GM23338 (cell line): ENCODE data around the gene DCAF10. TPM values are rescaled to one million over a fixed set of nuclear protein-coding genes. Genes with fewer than 3 reads are reported as not detected.

ENCODE experiments used
- ATAC-seq: fragments of 200-7000 bp; cut with Tn5 transposase; 3 replicates; pipeline ENCODE4 v1.9.1; 2020
- DNase-seq: peaks from one replicate; pipeline ENCODE4 v3.0.0-alpha.2; 2015; ENCODE audit warnings: low spot score
- H2AFZ ChIP-seq: fragments of 200-600 bp; sonication (generic); 2 replicates; pipeline ENCODE4 v1.8.0; 2016; ENCODE audit warnings: antibody characterized with exemption, mild to moderate bottlenecking, moderate library complexity
- H3F3A ChIP-seq: fragments of 200-600 bp; sonication (generic); replicated peaks from 2 replicates; pipeline ENCODE4 v1.8.0; 2017; ENCODE audit warnings: antibody characterized with exemption, mixed run types, low read depth
- H3K27ac ChIP-seq: fragments of 200-600 bp; sonication (generic); 2 replicates; pipeline ENCODE4 v1.6.1; 2016; ENCODE audit warnings: low read depth
- H3K27me3 ChIP-seq: fragments of 200-600 bp; sonication (generic); 2 replicates; pipeline ENCODE4 v1.8.0; 2016; ENCODE audit warnings: mild to moderate bottlenecking, mixed run types, moderate library complexity; ENCODE audit not compliant: insufficient read depth
- H3K36me3 ChIP-seq: fragments of 200-600 bp; sonication (generic); 2 replicates; pipeline ENCODE4 v1.8.0; 2016; ENCODE audit warnings: mild to moderate bottlenecking; ENCODE audit not compliant: insufficient read depth
- H3K4me1 ChIP-seq: fragments of 200-600 bp; sonication (generic); 2 replicates; pipeline ENCODE4 v1.8.0; 2016; ENCODE audit warnings: mild to moderate bottlenecking, moderate library complexity; ENCODE audit not compliant: insufficient read depth
- H3K4me2 ChIP-seq: fragments of 200-600 bp; sonication (generic); 2 replicates; pipeline ENCODE4 v1.7.1; 2017; ENCODE audit warnings: mixed run types
- H3K4me3 ChIP-seq: fragments of 200-600 bp; sonication (generic); 2 replicates; pipeline ENCODE4 v1.6.1; 2016; ENCODE audit warnings: mixed run types
- H3K79me2 ChIP-seq: fragments of 200-600 bp; sonication (generic); replicated peaks from 2 replicates; pipeline ENCODE4 v1.8.0; 2017; ENCODE audit warnings: mild to moderate bottlenecking; ENCODE audit not compliant: insufficient read depth
- H3K9me2 ChIP-seq: fragments of 200-600 bp; sonication (generic); 2 replicates; pipeline ENCODE4 v1.8.0; 2017; ENCODE audit not compliant: insufficient read depth
- H4K20me1 ChIP-seq: fragments of 200-600 bp; sonication (generic); replicated peaks from 2 replicates; pipeline ENCODE4 v1.8.0; 2017; ENCODE audit warnings: mild to moderate bottlenecking; ENCODE audit not compliant: insufficient read depth
- H3K27ac Mint-ChIP-seq: 2 replicates; pipeline ENCODE4 v1.8.0; 2020; ENCODE audit warnings: inconsistent platforms, mild to moderate bottlenecking, moderate library complexity, mixed read lengths
- H3K27me3 Mint-ChIP-seq: 3 replicates; pipeline ENCODE4 v1.8.0; 2022; ENCODE audit warnings: low read depth, mild to moderate bottlenecking, moderate library complexity, mixed read lengths, inconsistent platforms; ENCODE audit not compliant: insufficient read depth, poor library complexity
- H3K36me3 Mint-ChIP-seq: 3 replicates; pipeline ENCODE4 v1.8.0; 2021; ENCODE audit warnings: low read depth, mild to moderate bottlenecking, inconsistent platforms, moderate library complexity, mixed read lengths
- H3K4me1 Mint-ChIP-seq: 3 replicates; pipeline ENCODE4 v1.8.0; 2020; ENCODE audit warnings: mild to moderate bottlenecking, inconsistent platforms, mixed read lengths
- H3K4me3 Mint-ChIP-seq: 3 replicates; pipeline ENCODE4 v1.8.0; 2021; ENCODE audit warnings: moderate library complexity, mild to moderate bottlenecking, inconsistent platforms, mixed read lengths
- H3K9me3 Mint-ChIP-seq: 3 replicates; pipeline ENCODE4 v1.8.0; 2020; ENCODE audit warnings: moderate library complexity, mild to moderate bottlenecking, inconsistent platforms, mixed read lengths
- CREB1 ChIP-seq: fragments of 250-450 bp; sonication (Bioruptor Pico); IDR thresholded peaks from 2 replicates; pipeline ENCODE4 v1.5.0; 2020; ENCODE audit warnings: low read depth, mild to moderate bottlenecking, moderate library complexity
- ETS1 ChIP-seq: IDR thresholded peaks from 2 replicates; pipeline ENCODE4 v1.6.1; 2016; ENCODE audit warnings: antibody characterized with exemption
- EZH2 ChIP-seq: fragments of 200-600 bp; sonication (generic); IDR thresholded peaks from one replicate; pipeline ENCODE4 v1.8.0; 2017; ENCODE audit warnings: antibody characterized with exemption, mild to moderate bottlenecking, low read depth; ENCODE audit not compliant: unreplicated experiment
- EZH2phosphoT487 ChIP-seq: fragments of 200-600 bp; sonication (generic); IDR thresholded peaks from one replicate; pipeline ENCODE4 v1.8.1; 2018; ENCODE audit warnings: antibody characterized with exemption; ENCODE audit not compliant: unreplicated experiment
- JUNB ChIP-seq: IDR thresholded peaks from one replicate; pipeline ENCODE4 v1.6.1; 2016; ENCODE audit warnings: antibody characterized with exemption; ENCODE audit not compliant: unreplicated experiment
- NANOG ChIP-seq: IDR thresholded peaks from 2 replicates; pipeline ENCODE4 v1.6.1; 2016; ENCODE audit warnings: antibody characterized with exemption, borderline replicate concordance
- POLR2AphosphoS5 ChIP-seq: IDR thresholded peaks from 2 replicates; pipeline ENCODE4 v1.6.1; 2016; ENCODE audit warnings: antibody characterized with exemption, low read depth
- REST ChIP-seq: IDR thresholded peaks from one replicate; pipeline ENCODE4 v1.6.1; 2018; ENCODE audit warnings: antibody characterized with exemption; ENCODE audit not compliant: unreplicated experiment
- STAT1 ChIP-seq: IDR thresholded peaks from one replicate; pipeline ENCODE4 v1.6.1; 2016; ENCODE audit warnings: antibody characterized with exemption; ENCODE audit not compliant: unreplicated experiment
- ZNF114 ChIP-seq: fragments of 250-450 bp; sonication (Bioruptor Pico); IDR thresholded peaks from 2 replicates; pipeline ENCODE4 v1.5.0; 2020; ENCODE audit warnings: mild to moderate bottlenecking, moderate library complexity
- ZNF331 ChIP-seq: fragments of 250-450 bp; sonication (Bioruptor Pico); IDR thresholded peaks from 2 replicates; pipeline ENCODE4 v1.5.0; 2020; ENCODE audit warnings: low read depth, mild to moderate bottlenecking, moderate library complexity
- polyA plus RNA-seq: library from polyadenylated mRNA; unstranded; fragments of >200 nt; fragmentation: Nextera tagmentation; extraction: Ambion mirVana; gene quantifications from 2 replicates; pipeline ENCODE4 v1.2.1, GENCODE V29; 2016
- total RNA-seq: library from RNA; depleted of rRNA; stranded (reverse); fragments of >200 nt; shearing (Covaris generic); gene quantifications from 2 replicates; pipeline ENCODE4 v1.2.3, GENCODE V29; 2014
- TF ChIP-seq, protein P1 (sequence below), 2 experiments: fragments of 200-600 bp in 1 of 2; sonication (generic) in 1 of 2; conservative IDR thresholded peaks; 2 replicates each; pipeline versions ENCODE4 v1.5.1 to v1.6.1; 2016 to 2017; ENCODE audit warnings: antibody characterized with exemption in 2 of 2, low read depth in 2 of 2, mild to moderate bottlenecking in 2 of 2, moderate library complexity in 1 of 2
- TF ChIP-seq, protein P2 (sequence below): fragments of 250-450 bp; sonication (Bioruptor Pico); IDR thresholded peaks from 2 replicates; pipeline ENCODE4 v1.5.0; 2020; ENCODE audit warnings: mild to moderate bottlenecking, moderate library complexity

Gene DCAF10
- total and polyA plus RNA-seq, 2 experiments from 2014 or later = 6.6 to 11.5 TPM

DNA sequence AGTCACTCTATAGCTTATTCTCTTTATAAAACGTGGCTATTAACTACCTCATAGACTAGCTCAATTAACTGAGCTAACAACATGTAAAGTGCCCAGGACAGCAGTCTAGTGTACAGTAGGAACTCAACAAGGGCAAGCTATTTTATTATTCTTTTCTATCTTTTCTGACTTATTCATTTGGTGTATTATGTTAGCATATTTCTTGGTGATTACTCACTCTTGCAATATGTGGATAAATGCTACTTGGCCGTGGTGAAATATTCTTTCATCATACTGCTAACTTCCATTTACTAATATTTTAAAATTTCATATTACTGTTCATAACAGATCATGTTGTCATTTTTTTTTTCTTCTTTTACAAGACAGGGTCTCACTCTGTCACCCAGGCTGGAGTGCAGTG lies 98.4 kb downstream of the DCAF10 start (continued):
- no peak for TF ChIP-seq POLR2AphosphoS5

- Histone ChIP-seq H4K20me1 (peaks cover 13% of the 10 kb centered on the region), H3K79me2 (peaks cover 25% of the 10 kb centered on the region), H3K4me1 (peaks cover 22% of the 10 kb centered on the region), H2AFZ (no peak overlapping the region), H3K36me3 (peaks cover 4% of the 10 kb centered on the region; the same call in 1 of the 2 replicates), H3K9me2 (no peaks in the 10 kb centered on the region), H3K27me3 (peaks cover 16% of the 10 kb centered on the region; the same call in 1 of the 2 replicates), H3K4me2 (peak overlapping the region; percentile 96; the same call in 1 of the 2 replicates), H3F3A (peaks cover 8% of the 10 kb centered on the region), H3K4me3 (no peak overlapping the region; the same call in 1 of the 2 replicates), H3K27ac (no peak overlapping the region)
- Mint-ChIP-seq H3K4me3 (no peak overlapping the region), H3K27me3 (peaks cover 11% of the 10 kb centered on the region), H3K27ac (no peak overlapping the region), H3K36me3 (peaks cover 13% of the 10 kb centered on the region; the same call in 2 of the 3 replicates), H3K4me1 (peaks cover 16% of the 10 kb centered on the region), H3K9me3 (no peaks in the 10 kb centered on the region)
- ATAC-seq (no peak), DNase-seq (no peak)
- TF ChIP-seq ETS1 = no peak
- no peak for TF ChIP-seq POLR2AphosphoS5
- TF ChIP-seq NANOG = no peak
- no peak for TF ChIP-seq REST
- no peak for TF ChIP-seq CREB1 (CRISPR knock-in tag)
- no peak for TF ChIP-seq ZNF114 (CRISPR knock-in tag)
- TF ChIP-seq, protein P1, sequence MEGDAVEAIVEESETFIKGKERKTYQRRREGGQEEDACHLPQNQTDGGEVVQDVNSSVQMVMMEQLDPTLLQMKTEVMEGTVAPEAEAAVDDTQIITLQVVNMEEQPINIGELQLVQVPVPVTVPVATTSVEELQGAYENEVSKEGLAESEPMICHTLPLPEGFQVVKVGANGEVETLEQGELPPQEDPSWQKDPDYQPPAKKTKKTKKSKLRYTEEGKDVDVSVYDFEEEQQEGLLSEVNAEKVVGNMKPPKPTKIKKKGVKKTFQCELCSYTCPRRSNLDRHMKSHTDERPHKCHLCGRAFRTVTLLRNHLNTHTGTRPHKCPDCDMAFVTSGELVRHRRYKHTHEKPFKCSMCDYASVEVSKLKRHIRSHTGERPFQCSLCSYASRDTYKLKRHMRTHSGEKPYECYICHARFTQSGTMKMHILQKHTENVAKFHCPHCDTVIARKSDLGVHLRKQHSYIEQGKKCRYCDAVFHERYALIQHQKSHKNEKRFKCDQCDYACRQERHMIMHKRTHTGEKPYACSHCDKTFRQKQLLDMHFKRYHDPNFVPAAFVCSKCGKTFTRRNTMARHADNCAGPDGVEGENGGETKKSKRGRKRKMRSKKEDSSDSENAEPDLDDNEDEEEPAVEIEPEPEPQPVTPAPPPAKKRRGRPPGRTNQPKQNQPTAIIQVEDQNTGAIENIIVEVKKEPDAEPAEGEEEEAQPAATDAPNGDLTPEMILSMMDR (conservative IDR thresholded peaks at IDR 0.05; ENCODE audit: low read depth in 2 of 2) = no peak
- TF ChIP-seq STAT1 = no peak
- no peak for TF ChIP-seq ZNF331 (CRISPR knock-in tag)
- TF ChIP-seq EZH2phosphoT487 = no peak
- TF ChIP-seq JUNB = no peak
- TF ChIP-seq, protein P2, sequence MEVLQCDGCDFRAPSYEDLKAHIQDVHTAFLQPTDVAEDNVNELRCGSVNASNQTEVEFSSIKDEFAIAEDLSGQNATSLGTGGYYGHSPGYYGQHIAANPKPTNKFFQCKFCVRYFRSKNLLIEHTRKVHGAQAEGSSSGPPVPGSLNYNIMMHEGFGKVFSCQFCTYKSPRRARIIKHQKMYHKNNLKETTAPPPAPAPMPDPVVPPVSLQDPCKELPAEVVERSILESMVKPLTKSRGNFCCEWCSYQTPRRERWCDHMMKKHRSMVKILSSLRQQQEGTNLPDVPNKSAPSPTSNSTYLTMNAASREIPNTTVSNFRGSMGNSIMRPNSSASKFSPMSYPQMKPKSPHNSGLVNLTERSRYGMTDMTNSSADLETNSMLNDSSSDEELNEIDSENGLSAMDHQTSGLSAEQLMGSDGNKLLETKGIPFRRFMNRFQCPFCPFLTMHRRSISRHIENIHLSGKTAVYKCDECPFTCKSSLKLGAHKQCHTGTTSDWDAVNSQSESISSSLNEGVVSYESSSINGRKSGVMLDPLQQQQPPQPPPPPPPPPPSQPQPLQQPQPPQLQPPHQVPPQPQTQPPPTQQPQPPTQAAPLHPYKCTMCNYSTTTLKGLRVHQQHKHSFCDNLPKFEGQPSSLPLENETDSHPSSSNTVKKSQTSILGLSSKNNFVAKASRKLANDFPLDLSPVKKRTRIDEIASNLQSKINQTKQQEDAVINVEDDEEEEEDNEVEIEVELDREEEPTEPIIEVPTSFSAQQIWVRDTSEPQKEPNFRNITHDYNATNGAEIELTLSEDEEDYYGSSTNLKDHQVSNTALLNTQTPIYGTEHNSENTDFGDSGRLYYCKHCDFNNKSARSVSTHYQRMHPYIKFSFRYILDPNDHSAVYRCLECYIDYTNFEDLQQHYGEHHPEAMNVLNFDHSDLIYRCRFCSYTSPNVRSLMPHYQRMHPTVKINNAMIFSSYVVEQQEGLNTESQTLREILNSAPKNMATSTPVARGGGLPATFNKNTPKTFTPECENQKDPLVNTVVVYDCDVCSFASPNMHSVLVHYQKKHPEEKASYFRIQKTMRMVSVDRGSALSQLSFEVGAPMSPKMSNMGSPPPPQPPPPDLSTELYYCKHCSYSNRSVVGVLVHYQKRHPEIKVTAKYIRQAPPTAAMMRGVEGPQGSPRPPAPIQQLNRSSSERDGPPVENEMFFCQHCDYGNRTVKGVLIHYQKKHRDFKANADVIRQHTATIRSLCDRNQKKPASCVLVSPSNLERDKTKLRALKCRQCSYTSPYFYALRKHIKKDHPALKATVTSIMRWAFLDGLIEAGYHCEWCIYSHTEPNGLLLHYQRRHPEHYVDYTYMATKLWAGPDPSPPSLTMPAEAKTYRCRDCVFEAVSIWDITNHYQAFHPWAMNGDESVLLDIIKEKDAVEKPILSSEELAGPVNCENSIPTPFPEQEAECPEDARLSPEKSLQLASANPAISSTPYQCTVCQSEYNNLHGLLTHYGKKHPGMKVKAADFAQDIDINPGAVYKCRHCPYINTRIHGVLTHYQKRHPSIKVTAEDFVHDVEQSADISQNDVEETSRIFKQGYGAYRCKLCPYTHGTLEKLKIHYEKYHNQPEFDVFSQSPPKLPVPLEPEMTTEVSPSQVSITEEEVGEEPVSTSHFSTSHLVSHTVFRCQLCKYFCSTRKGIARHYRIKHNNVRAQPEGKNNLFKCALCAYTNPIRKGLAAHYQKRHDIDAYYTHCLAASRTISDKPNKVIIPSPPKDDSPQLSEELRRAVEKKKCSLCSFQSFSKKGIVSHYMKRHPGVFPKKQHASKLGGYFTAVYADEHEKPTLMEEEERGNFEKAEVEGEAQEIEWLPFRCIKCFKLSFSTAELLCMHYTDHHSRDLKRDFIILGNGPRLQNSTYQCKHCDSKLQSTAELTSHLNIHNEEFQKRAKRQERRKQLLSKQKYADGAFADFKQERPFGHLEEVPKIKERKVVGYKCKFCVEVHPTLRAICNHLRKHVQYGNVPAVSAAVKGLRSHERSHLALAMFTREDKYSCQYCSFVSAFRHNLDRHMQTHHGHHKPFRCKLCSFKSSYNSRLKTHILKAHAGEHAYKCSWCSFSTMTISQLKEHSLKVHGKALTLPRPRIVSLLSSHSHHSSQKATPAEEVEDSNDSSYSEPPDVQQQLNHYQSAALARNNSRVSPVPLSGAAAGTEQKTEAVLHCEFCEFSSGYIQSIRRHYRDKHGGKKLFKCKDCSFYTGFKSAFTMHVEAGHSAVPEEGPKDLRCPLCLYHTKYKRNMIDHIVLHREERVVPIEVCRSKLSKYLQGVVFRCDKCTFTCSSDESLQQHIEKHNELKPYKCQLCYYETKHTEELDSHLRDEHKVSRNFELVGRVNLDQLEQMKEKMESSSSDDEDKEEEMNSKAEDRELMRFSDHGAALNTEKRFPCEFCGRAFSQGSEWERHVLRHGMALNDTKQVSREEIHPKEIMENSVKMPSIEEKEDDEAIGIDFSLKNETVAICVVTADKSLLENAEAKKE = no peak
- no peak for TF ChIP-seq EZH2
Measured at GRCh38 chr9:37902131-37902530, 101.5 kb downstream of the DCAF10 start.
